Daoy (cell line): ENCODE results near the gene FZD7. TPM values are rescaled to one million over a fixed set of nuclear protein-coding genes. Genes with fewer than 3 reads are reported as not detected.

Experiments used
- DNase-seq: peaks from one replicate; pipeline ENCODE4 v3.0.0-alpha.2; 2015; ENCODE audit warnings: low read depth
- total RNA-seq: library from RNA; depleted of rRNA; stranded (reverse); fragments of >200 nt; shearing (Covaris generic); gene quantifications from 2 replicates; pipeline ENCODE4 v1.2.3, GENCODE V29; 2014

The FZD7 gene
- total RNA-seq, 1 experiment from 2014 or later: 19.3 TPM

GRCh38 chr2:202037086-202037485 is 3.4 kb downstream of the FZD7 start:
- DNase-seq: no peak

GRCh38 chr2:202038471-202039277 is 5.0 kb downstream of the FZD7 start:
- DNase-seq: peak; percentile 61

GRCh38 chr2:202039278-202040078 is 5.8 kb downstream of the FZD7 start:
- DNase-seq: peak; percentile 23

- DNase-seq: no peak
These were observed 6.6 kb downstream of the FZD7 start for GRCh38 chr2:202040079-202040844.

GRCh38 chr2:202042444-202042843 is 8.8 kb downstream of the FZD7 start:
- peak; percentile 16 for DNase-seq

GRCh38 chr2:202043475-202043874 is 9.8 kb downstream of the FZD7 start:
- DNase-seq: peak; percentile 22

GRCh38 chr2:202044777-202045176 is 11.1 kb downstream of the FZD7 start:
- DNase-seq: no peak

- no peak for DNase-seq
These were observed 12.9 kb downstream of the FZD7 start for GRCh38 chr2:202046572-202046971.

- DNase-seq: no peak
These were observed 15.6 kb downstream of the FZD7 start for GRCh38 chr2:202049092-202049728.

- DNase-seq: no peak
These were observed 16.2 kb downstream of the FZD7 start for GRCh38 chr2:202049840-202050239.

GRCh38 chr2:202050652-202051051 is 17.0 kb downstream of the FZD7 start:
- DNase-seq: no peak

GRCh38 chr2:202051499-202052161 is 18.0 kb downstream of the FZD7 start:
- no peak for DNase-seq

- no peak for DNase-seq
These were observed 18.6 kb downstream of the FZD7 start for GRCh38 chr2:202052235-202052634.

GRCh38 chr2:202054679-202055078 is 21.0 kb downstream of the FZD7 start:
- no peak for DNase-seq

GRCh38 chr2:202056611-202057010 is 23.0 kb downstream of the FZD7 start:
- DNase-seq: no peak

GRCh38 chr2:202060218-202060617 is 26.6 kb downstream of the FZD7 start:
- DNase-seq: no peak

GRCh38 chr2:202061695-202062094 is 28.0 kb downstream of the FZD7 start:
- no peak for DNase-seq

GRCh38 chr2:202064171-202064880 is 30.7 kb downstream of the FZD7 start:
- peak; percentile 79 for DNase-seq

- no peak for DNase-seq
These were observed 31.2 kb downstream of the FZD7 start for GRCh38 chr2:202064881-202065230.

GRCh38 chr2:202065876-202066275 is 32.2 kb downstream of the FZD7 start:
- no peak for DNase-seq

GRCh38 chr2:202066875-202067274 is 33.2 kb downstream of the FZD7 start:
- DNase-seq: no peak
